ENCODE measurements around the gene WNT4.
"Not testable (repeated sequence)": the region's sequence is repeated elsewhere in the genome, so short reads cannot be mapped to it uniquely, and the experiment has no call there.

DNA sequence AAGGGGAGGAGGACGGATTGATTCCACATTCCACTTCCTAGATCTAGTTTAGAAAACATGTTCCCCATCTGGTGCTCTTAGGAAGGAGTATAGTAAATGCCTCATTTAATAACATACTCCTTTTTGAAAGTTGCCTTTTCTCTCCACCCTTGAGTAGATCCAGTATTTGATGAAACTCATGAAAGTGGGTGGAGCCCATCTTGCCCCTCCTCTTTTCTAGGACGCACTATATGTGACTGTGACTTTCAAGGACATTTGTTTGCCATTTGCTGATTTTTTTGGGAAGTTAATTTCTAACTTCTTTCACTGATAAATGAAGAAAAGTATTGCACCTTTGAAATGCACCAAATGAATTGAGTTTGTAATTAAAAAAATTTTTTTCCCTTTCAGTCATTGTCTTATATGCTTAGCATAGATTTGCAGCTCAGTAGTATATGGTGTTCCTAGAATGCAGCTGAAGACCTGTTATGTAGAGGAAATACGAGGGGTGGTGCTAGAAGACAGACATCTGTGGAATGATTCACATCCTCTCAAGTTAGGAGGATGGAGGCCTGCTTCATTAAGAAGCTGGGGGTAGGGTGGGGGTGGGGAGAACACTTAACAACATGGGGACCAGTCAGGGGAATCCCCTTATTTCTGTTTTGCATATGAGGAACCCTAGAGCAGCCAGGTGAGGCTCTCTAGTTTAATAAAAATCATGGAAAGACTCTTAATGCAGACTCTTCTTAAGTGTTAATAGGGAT lies 50.7 kb downstream of the WNT4 start:
- TF ChIP-seq, protein P1, sequence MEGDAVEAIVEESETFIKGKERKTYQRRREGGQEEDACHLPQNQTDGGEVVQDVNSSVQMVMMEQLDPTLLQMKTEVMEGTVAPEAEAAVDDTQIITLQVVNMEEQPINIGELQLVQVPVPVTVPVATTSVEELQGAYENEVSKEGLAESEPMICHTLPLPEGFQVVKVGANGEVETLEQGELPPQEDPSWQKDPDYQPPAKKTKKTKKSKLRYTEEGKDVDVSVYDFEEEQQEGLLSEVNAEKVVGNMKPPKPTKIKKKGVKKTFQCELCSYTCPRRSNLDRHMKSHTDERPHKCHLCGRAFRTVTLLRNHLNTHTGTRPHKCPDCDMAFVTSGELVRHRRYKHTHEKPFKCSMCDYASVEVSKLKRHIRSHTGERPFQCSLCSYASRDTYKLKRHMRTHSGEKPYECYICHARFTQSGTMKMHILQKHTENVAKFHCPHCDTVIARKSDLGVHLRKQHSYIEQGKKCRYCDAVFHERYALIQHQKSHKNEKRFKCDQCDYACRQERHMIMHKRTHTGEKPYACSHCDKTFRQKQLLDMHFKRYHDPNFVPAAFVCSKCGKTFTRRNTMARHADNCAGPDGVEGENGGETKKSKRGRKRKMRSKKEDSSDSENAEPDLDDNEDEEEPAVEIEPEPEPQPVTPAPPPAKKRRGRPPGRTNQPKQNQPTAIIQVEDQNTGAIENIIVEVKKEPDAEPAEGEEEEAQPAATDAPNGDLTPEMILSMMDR (IDR thresholded peaks at IDR 0.05) = not testable (repeated sequence)
- TF ChIP-seq EZH2phosphoT487 (IDR thresholded peaks at IDR 0.05) = not testable (repeated sequence)

All from neural progenitor cell (in vitro differentiated cells).